HG03064 (cell line): ENCODE data around the gene HMSD.

Experiments used
- ATAC-seq: cut with Tn5 transposase; IDR thresholded peaks from one replicate; pipeline ENCODE4 v1.9.1; 2021; ENCODE audit warnings: low read depth; ENCODE audit not compliant: unreplicated experiment

Gene HMSD

DNA sequence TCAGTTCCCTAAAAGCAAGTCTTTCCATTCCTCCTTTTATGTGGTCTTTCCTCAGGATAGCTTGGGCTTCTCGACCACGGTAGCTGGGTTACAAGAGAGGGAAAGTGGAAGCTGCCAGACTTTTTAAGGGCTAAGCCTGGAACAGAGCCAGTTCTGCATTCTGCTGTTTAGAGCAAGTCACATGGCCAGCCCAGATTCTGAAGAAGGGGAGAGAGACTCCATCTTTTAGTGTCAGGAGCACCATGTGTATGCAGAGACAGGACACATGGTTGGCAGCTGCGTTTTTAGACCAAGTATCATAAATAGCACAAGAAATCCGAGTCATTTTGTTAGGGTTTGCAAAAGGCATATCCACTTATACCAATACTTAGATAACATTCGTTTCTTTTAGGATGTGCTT lies 4.7 kb downstream of the HMSD start:
- no peak for ATAC-seq

DNA sequence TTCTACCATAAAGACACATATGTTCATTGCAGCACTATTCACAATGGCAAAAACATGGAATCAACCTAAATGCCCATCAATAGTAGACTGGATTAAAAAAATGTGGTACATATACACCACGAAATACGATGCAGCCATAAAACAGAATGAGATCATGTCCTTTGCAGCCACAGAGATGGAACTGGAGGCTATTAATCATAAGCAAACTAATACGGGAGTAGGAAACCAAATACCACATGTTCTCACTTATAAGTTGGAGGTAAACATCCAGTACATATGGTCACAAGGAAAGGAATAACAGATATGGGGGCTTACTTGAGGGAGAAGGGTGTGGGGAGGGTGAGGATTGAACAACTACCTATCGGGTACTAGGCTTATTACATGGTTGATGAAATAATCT lies 7.7 kb downstream of the HMSD start:
- ATAC-seq: no peak

DNA sequence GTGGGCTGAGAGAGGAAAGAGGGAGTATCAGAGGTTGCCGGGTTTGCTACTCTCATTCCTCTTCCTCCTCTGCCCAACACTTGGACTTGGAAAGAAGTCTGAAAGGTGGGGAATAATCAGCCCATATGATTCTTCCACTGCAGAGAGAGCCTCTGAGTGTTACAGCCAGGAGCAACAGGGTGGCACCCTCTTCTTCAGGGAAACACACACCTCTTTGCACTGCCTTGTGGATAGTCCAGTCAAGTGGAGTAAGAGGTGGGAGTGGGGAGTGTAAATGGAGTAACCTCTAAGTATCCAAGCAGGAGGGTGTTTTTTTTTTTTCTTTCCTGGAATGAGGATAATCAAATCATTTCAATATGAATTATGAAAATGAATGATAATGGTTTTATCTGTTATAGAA lies 11.8 kb downstream of the HMSD start:
- ATAC-seq: no peak

DNA sequence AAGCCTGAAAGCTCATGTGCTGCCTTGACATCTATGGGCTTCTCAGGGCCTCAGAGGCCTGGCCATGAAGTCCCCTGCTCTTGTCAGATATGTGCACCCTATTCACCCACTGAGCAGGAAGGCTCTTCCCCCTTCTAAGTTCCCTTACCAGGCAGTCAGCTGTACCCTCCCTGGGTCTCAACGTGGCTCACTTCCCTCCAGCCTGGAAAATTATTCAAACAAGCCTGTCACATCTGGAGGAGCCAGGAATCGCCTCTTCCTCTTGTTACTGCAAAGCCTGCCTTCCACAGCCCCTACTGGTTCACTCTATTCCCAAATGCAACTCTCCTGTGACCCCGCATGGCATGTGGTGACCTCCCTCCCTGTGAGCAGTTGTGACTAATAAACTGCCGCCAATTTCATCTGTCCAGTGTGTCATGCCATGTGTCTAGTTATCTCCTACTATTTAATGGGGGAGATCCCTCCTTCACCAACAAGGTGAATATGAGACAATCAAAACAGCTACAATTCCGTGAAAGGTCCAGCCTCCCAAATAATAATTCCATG lies 12.4 kb downstream of the HMSD start:
- no peak for ATAC-seq

DNA sequence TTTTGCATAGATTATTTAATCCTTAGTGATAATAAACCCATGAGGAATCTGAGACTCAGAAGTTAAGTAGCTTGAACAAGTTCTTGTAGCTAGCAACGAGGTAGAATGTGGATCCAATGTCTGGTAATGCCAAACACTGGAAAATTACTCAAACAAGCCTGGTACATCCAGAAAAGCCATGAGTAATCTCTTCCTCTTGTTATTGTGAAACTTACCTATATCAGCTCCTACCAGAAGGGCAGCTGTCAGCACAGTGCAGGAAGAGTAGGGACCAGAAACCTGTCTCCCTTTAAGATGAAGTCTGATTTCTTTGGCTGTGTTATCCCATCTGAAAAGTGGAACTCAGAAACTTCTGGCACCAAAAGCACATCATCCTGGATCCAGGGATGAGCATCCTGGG lies 13.0 kb downstream of the HMSD start:
- ATAC-seq: no peak

DNA sequence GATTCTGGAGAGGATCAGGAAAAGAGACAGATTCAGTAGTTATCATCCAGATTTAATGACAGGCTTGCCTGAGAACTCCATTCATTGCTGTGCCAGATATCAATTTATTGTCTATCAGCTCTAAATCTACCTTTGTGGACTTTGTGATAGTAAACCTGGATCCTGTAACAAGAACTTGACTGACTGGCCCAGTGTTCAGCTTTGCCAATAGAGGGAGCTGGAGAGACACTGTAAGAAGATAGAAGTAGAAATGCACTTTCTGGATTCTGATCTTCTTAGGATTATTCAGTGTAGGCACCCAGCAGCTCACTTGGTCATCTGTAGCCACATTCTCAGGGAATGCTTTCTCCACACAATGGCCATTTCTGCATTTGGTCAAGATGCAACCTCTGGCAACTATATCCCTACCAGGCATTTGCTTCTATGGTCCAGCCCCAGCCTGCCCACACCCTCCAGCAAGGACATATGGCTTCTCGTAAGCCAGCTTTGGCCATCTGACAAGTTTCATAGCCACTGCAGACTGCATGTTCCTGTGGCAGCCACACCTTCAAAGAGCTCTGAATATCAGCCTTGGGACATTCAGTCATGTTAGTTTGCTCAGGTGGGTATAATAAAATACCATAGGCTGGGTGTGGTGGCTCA lies 14.6 kb downstream of the HMSD start:
- ATAC-seq: peak; percentile 80

DNA sequence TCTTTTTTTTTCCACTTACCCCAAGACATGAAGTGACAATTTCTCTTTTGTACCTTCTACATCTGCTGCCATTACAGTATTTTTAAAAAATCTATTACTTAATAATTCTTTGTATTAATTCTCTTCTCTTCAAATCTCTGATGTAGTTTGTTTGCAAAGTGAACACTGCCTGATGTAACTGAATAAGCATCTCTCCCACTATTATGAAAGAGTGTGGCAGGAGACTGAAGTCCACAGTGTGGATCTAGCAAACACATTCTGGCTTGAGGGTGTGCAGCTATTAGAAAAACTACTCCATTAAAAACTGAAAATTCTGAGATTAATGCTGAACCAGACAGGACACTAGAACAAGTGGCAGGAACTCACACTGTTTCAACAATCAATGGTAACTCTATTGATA lies 15.8 kb downstream of the HMSD start:
- ATAC-seq: no peak

DNA sequence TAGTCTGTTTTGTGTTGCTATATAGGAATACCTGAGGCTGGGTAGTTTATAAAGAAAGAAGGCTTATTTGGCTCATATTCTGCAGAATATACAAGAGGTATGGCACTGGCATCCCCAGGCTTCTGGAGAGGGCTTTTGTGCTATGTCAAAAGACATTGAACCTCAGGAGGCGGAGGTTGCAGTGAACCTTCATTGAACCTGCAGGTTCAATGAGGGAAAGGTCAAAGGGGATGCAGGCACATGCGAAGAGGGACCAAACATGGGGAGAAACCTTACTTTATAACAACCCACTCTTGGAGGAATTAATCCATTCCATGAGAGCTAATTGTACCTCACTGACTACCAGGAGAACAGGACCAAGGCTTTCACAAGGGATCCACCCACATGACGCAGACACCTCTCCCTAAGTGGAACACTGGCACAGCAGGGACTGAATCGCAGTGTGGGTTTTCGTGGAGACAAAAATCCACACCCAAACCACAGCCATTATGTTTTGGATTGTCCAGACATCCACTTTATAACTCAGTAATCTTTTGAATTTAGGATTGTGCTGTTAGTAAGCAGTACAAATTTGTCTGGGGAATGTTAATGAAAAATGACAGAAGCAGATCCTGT lies 16.7 kb downstream of the HMSD start:
- ATAC-seq: no peak

DNA sequence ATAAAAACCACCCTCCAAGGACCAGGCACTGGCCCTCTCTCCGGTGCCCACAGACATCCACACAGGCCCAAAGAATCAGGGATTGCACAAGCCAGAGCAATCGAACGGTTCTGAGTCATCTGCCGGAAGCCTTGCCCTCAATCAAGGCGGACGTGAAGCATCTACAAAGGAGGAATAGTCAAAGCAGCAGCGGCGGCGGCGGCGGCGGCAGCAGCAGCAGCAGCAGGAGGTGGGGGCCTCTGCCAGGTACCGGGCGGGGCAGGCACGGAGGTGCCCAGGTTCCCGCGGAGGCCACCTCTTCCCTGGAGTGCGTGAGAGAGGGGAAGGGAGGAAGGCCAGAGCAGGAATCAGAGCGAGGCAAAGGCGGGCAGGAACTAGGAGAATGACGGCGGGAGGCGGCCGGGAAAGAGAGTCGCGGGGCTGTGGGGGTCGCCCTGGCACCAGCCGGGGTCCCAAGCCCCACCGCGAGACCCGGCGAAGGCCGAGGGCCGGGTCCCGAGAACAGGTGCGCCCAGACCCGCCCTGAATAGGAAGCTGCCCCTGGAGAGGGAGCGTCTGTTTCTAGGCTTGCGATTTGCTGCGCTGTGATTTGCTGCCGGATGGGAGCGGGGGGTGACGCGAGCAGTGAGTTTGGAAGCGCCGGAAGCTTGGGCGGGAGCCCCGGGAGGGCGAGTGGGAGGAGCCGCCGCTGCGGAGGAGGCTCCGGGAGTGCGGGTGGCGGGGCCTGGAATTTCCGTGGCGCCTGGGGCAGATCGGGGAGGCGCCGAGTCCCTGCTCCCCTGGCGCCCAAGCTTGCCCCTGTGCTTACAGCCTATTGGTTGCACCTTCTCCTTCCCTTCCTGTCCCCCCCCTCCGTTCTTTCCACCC lies 21.1 kb downstream of the HMSD start, which contains the start of gene SERPINB8:
Gene SERPINB8 (plus strand): TSS at position 140 of the 867 bp plus-strand sequence. CDS start 8,228 bp downstream, outside the sequence.
- ATAC-seq: peak; percentile 93

DNA sequence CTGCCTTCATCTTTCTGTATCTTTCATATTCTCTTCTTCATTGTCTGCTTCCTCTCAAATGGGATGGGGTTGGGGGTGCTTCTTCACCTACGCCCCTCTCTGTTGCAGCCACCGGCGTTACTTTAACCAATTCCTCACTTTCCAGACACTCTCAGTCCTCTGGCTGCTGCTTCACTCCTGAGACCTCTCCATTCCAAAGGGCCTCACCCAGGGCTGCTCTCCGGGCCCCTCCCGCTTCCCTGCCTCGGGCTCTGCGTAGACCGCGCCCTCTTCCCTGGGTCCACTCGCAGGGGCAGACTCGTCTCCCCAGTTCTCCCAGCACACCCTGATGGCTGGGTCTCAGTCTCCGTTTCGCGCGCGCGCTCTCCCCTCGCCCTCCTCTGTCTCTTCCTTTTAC lies 21.7 kb downstream of the HMSD start:
- no peak for ATAC-seq

DNA sequence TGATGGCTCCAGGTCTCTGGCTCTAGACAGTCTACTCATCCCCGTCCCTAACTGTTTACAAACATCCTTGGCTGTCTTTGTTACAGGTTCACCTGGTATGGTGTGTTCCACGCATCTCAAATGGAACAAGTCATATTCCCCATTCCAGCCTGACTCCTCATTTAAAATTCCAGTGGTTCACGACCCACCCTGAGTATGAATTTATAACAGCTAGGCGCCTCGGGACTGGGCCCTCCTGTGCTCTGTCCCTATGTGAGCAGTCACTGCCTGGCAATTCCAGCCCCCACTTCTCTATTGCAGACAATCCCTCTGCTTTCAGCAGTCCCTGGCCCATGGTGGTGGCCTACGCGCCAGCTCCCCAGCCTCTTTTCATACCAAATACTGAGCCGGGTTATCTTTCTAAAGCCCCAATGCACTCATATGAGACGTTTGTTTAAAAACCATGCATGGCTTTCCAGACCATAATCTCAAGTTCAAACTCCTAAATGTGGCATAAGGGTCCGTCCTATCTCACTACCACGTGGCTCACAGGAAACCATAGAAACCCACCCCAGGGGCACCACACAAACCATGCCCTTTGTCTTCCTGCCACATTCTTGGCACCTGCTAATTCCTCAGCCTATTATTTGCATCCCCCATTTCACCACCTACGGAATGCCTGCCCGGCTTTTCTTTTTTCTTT lies 22.4 kb downstream of the HMSD start:
- no peak for ATAC-seq

DNA sequence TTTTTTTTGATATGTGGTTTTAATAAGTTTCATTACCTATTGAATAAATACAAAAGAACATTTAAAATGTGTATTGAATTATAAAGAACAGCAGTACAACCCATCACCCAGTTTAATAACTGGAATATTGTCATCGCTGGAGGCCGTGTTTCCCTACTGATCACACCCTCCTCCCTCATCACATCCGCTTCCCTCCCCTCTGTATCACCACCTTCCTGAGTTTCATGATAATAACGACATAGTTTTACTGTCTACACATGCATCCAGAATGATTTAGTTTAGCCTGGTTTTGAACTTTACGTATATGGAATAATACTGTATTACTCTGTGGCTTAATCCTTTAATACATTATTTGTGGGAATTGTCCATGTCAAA lies 22.9 kb downstream of the HMSD start:
- ATAC-seq: no peak

DNA sequence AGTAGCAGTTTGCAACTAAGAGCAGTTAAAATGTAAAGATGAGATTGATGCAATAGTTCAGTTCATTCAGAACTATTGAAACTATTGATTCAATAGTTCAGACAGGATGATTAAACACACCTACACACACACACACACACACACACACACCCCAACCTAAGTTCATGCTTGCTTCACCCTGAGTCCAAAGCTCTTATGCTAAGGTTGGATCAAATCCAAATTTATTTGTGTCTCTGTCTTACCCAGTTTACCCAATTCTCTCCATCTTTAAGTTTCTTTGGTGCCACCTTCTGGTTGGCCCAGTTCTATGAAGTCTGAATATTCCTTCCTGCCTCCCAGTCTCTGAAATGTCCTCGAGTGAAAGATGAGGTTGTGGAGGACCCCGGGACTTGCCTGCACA lies 25.9 kb downstream of the HMSD start:
- no peak for ATAC-seq

DNA sequence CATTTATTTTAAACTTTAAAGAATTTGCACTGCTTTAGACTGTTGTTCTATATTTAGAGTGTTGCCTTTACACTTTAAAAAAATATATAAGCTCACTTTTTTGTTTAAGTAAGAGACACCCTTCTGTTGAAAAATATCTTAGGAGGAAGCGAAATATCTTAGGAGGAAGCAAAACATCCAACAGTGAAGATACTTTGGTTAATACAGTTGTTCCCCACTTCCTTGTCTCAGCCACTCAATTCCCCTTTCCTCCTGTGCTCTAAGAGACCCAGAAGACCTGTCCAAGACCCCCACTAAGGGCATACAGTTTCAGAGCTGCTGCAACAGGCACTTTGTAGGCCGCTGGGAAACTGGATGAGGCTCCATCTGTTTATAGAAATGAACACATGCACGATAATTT lies 26.5 kb downstream of the HMSD start:
- no peak for ATAC-seq

DNA sequence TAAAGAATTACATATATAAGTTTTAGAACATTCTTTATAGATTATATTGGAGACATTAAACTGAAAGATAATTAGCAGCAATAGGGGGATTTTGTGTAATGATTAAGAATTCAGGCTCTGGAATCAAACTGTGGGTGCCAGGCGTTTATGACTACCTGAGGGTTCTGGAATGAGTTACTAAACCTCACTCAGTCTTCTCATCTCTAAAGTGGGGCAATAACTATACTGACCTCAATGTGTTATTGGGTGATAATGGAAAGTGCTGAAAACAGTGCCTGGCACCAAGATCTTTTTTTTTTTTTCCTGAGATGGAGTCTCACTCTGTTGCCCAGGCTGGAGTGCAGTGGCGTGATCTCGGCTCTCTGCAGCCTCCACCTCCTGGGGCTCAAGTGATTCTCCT lies 27.9 kb downstream of the HMSD start:
- ATAC-seq: no peak

DNA sequence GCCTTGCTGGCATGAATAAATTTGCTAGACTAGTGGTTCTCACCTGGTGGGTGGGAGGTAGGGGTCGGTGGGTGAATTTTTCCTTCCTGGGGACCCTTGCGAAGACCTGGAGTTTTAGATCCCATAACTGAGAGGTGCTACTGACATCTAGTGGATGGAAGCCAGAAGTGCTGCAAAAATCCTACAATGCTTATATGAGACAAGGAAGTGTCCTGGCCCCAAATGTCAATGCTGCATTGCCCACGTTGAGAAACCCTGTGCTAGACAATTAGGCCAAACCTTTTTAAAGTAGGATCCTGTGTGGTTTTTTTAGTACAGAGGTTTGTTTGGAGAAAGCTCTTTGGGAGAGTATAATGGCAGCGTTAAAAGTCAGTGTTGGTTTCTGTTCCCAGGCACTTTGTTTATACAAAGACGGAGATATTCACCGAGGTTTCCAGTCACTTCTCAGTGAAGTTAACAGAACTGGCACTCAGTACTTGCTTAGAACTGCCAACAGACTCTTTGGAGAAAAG lies 30.4 kb downstream of the HMSD start:
- ATAC-seq: peak; percentile 63

DNA sequence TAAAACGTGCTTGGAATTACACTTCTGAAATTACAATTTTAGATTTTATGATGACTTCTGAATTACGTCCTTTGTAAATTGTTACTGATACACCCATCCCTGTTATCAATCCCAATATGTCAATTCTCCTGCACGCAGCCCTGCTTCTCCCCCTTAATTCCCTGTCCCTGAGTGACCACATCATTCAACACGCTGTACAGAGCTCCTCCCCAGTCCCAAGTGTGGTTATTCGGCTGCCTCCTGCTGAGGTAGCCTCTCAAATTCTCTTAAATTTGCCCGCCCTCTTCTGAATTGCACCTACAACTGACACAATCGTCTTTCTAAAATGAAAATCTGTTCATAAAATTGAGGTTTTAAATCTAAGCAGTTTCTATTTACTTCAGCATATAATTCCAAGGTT lies 30.9 kb downstream of the HMSD start:
- no peak for ATAC-seq

DNA sequence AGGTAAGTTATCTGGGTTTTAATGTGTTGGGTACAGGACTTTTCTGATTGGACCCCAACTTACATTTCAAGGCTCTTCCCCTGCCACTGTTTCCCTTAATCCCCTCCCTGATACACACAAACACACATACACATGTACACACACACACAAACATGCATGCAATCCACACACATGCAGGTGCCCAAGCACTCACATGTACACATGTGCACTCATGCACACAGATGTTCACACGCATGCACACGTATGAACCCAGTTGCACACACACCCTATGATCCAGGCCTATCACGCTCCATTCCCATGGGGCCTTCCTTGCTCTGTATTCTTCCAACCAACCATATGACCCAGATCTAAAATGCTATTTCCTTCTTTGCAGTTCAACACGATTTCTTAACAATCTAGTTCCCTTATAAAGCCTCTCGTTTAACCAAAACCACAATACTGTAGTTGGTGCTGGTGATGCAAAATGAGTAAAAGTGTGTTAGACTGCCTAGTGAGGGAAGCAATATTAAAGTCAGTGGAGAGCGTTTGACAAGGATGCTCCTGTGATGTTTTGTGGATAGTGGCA lies 31.9 kb downstream of the HMSD start:
- no peak for ATAC-seq

DNA sequence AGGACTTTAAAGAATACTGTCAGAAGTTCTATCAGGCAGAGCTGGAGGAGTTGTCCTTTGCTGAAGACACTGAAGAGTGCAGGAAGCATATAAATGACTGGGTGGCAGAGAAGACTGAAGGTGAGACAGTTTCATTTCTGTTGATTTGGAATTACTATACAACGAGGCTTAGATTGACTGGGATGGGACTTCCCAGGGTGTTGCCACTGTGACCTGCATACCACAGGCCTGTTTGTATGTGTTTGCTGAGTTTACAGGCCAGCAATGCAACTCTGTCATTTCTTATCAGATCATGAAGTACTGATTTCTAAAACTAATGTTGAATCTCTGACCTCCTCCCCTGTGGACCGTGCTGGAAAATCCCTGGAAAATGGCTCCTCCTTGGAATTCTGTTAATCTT lies 32.6 kb downstream of the HMSD start:
- no peak for ATAC-seq

DNA sequence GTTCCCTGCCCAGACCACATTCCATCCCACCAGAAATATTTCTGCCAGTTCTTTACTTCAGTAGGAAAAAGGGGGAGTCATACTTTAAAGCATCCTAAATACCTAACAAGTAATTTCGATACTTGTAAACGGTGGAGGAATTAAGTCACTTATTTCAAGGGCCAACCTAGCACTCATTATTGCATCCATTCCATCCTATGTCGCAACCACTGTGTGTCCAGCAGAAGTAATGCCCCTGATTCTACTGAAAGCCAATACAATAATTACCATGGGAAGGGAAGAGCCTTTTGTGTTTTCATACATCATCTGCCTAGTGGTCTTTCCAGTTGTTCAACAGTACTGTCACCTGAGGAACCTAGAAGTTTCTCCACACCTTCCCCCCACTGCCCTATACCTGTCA lies 33.3 kb downstream of the HMSD start:
- no peak for ATAC-seq
